ENCODE results near the gene UTS2R.
"Not testable (repeated sequence)": the region's sequence is repeated elsewhere in the genome, so short reads cannot be mapped to it uniquely, and the experiment has no call there.

Gene UTS2R

DNA sequence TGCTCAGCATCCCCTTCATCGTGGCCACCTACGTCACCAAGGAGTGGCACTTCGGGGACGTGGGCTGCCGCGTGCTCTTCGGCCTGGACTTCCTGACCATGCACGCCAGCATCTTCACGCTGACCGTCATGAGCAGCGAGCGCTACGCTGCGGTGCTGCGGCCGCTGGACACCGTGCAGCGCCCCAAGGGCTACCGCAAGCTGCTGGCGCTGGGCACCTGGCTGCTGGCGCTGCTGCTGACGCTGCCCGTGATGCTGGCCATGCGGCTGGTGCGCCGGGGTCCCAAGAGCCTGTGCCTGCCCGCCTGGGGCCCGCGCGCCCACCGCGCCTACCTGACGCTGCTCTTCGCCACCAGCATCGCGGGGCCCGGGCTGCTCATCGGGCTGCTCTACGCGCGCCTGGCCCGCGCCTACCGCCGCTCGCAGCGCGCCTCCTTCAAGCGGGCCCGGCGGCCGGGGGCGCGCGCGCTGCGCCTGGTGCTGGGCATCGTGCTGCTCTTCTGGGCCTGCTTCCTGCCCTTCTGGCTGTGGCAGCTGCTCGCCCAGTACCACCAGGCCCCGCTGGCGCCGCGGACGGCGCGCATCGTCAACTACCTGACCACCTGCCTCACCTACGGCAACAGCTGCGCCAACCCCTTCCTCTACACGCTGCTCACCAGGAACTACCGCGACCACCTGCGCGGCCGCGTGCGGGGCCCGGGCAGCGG lies 3.2 kb downstream of the UTS2R start:
- no peak for DNase-seq (ENCODE audit: low read depth in 4 of 4, low spot score in 1 of 4)

DNA sequence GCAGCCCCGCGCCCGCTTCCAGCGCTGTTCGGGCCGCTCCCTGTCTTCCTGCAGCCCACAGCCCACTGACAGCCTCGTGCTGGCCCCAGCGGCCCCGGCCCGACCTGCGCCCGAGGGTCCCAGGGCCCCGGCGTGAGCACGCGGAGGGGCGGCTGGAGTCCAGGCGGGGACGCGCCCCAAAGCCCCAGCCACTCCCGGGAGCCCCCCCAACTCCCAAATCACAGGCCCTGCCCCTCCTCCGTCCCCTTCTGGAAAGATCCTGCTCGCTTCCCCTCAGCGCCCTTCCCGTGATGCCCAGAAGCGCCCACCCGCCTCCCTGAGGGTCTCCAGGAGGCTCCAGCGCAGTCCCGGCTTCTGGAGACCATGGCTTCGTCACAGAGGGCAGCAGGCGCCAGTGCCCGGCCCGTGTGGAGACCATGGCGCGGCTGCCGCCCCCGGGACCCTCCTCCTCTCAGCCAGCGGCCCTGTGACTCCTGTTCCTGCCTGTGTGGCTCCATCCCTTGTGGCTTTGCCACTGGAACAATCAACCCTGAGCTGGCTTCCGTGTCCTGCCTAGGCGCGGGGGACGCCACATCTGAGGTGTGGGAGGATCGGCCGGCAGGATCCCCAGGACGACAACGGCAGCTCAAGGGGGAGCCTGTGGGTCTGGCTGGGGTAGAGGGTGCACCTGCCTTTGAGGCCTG lies 3.9 kb downstream of the UTS2R start:
- no peak for DNase-seq (ENCODE audit: low read depth in 4 of 4, low spot score in 1 of 4)

GRCh38 chr17:82376042-82376730 lies 4.6 kb downstream of the UTS2R start:
- no peak for DNase-seq (ENCODE audit: low read depth in 4 of 4, low spot score in 1 of 4)

DNA sequence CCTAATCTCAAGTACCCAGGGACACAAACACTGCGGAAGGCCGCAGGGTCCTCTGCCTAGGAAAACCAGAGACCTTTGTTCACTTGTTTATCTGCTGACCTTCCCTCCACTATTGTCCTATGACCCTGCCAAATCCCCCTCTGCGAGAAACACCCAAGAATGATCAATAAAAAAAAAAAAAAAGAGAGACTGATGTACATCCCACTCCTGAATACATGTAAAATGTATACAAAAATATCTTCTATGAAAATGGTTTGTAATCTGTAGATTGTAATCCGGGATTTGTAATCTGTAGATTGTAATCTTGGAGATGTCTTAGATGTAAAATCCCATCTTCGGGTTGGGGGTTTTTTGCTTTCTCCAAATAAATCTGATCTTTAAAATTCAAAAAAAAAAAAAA lies 5.7 kb downstream of the UTS2R start:
- DNase-seq (ENCODE audit: low read depth in 4 of 4, low spot score in 1 of 4): not testable (repeated sequence)

GRCh38 chr17:82377924-82378740 lies 6.6 kb downstream of the UTS2R start:
- no peak for DNase-seq (ENCODE audit: low read depth in 4 of 4, low spot score in 1 of 4)

DNA sequence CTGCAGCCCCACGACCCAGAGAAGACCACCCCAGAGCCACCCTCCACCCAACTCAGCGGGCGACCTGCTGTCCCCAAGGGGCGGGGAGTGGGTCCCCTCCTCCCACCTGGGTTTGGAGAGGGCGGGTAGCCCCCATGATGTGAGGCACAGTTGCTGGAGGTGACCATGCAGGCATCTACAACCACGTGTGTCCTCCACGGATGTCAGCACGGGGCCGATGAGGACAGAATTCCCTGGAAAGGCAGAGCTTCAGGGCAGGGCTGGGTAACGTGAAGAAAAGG lies 7.1 kb downstream of the UTS2R start:
- DNase-seq (ENCODE audit: low read depth in 4 of 4, low spot score in 1 of 4): no peak

DNA sequence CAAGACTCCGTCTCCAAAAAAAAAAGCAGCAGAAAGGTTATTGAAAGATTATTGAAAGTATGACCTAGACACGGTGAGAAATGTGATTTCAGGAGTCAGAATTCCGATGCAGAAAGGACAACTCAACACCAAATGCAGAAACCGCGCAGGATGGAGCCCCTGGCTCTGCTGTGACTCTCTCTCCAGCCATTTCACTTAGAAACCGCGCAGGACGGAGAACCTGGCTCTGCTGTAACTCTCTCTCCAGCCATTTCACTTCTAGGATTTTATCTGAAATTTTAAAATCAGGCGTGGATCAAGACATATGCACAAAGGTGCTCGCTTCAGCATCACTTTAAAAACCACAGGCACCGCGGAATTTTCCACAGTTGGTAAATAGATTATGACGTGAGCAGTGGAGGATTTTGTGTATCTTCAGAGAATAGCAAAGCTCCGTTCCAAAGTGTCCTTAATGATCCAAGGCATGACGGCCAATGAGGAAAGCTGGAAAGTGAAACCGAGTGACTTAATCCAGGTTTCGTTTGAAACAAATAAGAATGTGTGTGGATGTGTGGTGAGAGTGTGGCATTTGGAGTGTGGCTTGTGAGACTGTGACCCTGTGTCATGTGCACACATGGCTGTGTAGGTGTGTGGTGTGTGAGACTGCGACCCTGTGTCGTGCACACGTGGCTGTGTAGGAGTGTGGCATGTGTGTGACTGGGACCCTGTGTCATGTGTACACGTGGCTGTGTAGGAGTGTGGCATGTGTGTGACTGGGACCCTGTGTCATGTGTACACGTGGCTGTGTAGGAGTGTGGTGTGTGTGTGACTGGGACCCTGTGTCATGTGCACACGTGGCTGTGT lies 9.5 kb downstream of the UTS2R start:
- no peak for DNase-seq (ENCODE audit: low read depth in 4 of 4, low spot score in 1 of 4)

- DNase-seq (ENCODE audit: low read depth in 4 of 4, low spot score in 1 of 4): not testable (repeated sequence)
These were observed 10.1 kb downstream of the UTS2R start for GRCh38 chr17:82381703-82382009.

GRCh38 chr17:82382220-82382932 lies 10.8 kb downstream of the UTS2R start:
- DNase-seq (ENCODE audit: low read depth in 4 of 4, low spot score in 1 of 4): not testable (repeated sequence)

DNA sequence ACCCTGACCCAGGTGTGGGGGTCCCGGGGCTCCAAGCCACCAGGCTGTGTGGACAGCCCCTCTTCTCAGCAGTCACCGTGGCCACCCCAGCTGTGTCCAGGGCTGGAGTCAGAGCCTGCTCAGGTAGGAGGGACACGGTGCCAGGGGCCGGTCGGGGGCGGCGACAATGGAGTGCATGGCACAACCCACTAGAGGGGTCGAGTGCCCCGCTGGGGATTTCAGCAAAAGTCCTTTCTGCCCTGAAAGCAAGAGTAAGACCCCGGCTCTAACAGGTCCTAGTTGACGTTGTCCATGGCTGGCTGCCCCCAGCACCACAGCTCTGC lies 11.3 kb downstream of the UTS2R start:
- no peak for DNase-seq (ENCODE audit: low read depth in 4 of 4, low spot score in 1 of 4)

DNA sequence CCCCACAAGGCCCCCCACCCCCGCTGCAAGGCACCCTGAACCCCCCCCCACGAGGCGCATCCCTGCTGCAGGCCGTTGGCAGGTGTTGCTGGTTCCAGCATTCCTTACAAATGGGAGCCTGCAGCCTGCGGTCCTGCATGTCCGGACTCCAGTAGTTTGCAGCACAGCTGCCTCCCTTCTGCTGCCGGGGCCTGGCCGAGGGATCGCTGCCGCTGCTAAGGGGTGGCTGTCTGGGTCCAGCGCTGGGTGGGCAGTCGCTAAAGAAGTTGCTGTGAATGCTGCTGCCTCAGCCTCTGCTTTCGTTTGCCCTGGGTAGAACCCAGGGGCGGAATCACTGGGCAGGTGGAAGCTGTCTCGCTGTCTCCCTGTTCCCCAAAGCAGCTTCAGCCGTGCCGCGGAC lies 11.8 kb downstream of the UTS2R start:
- no peak for DNase-seq (ENCODE audit: low read depth in 4 of 4, low spot score in 1 of 4)

DNA sequence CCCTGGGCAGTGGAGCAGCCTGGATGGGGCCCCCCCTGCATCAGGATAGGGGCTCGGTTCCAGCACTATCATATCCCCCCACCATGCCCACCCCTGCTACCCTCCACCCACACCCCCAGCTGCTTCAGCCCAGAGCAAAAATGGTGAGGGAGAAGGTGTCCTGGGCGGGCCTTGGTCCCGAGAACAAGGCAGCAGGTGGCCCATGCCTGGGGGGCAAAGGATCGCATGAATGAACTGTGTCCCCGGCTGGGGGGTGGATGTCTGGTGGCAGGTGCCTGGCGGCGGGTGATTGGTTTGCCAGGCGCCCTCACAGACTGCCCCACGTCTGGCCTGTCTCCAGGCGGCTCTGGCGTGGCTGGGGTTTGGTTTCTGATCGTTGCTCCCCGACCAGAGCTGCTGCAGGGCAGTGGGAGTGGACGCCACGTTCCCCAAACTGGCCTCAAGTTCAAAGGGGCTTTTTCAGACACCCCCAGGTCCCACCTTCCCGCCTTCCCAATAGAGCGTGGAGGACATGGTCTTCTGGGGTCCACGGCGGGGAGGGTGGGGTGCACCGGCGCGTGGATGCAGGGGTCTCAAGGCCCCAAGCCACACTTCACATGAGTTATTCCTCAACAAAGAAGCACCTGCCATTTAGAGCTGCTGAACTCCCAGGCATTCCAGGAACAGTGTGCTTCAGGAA lies 12.6 kb downstream of the UTS2R start:
- no peak for DNase-seq (ENCODE audit: low read depth in 4 of 4, low spot score in 1 of 4)

- DNase-seq (ENCODE audit: low read depth in 4 of 4, low spot score in 1 of 4): no peak
These were observed 13.3 kb downstream of the UTS2R start for GRCh38 chr17:82384730-82385481.

GRCh38 chr17:82385559-82386254 lies 14.1 kb downstream of the UTS2R start:
- DNase-seq (ENCODE audit: low read depth in 4 of 4, low spot score in 1 of 4): no peak

DNA sequence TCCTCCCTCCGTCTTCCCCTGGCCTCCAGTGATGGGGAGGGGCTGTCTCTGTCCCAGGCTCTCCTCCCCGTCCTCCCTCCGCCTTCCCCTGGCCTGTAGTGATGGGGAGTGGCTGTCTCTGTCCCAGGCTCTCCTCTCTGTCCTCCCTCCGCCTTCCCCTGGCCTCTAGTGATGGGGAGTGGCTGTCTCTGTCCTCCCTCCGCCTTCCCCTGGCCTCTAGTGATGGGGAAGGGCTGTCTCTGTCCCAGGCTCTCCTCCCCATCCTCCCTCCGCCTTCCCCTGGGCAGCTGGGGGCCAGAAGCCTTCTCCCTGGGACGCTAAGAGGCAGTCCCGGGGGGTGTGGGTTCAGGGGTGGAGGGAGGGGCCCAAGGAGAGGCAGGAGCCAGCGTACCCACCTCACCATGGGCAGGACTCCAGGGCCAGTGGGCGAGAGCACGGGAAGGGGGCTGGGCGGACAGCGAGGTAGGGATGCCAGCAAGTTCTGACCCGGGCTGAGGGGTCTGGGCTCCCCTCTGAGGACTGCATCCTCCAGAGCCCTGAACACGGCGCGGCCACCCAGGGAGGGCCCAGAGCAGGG lies 14.8 kb downstream of the UTS2R start:
- DNase-seq (ENCODE audit: low read depth in 4 of 4, low spot score in 1 of 4): no peak

- DNase-seq (ENCODE audit: low read depth in 4 of 4, low spot score in 1 of 4): no peak
These were observed 15.5 kb downstream of the UTS2R start for GRCh38 chr17:82386881-82387704.

DNA sequence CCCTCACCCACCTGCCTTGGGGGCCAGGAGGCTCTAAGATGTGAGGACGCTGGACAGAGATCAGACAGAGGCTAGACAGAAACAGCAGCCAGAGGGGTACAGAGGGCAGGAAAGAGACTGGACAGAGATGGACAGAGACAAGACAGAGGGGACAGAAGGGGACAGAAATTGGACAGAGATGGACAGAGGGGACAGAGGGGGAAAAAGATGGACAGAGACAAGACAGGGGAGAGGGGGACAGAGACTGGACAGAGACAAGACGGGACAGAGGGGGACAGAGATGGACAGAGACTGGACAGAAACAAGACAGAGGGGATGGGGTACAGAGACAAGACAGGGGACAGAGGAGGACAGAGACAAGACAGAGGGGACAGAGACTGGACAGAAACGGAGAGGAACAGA lies 16.1 kb downstream of the UTS2R start:
- no peak for DNase-seq (ENCODE audit: low read depth in 4 of 4, low spot score in 1 of 4)

All from stimulated activated CD4-positive, alpha-beta T cell treated with anti-CD3 and anti-CD28 coated beads, Interleukin-1b, Interleukin-23, amount 100 ng/mL, for 24 hours (primary cell).